Osteocyte (in vitro differentiated cells): ENCODE results near the gene CPE. TPM values are rescaled to one million over a fixed set of nuclear protein-coding genes. Genes with fewer than 3 reads are reported as not detected.

Experiments used
- DNase-seq: peaks from one replicate; pipeline ENCODE4 v3.0.0; 2021; ENCODE audit warnings: mixed read lengths; ENCODE audit not compliant: unreplicated experiment; ENCODE audit errors: extremely low spot score
- H3K27ac Mint-ChIP-seq: one replicate; pipeline ENCODE4 v1.8.0; 2021; ENCODE audit warnings: mild to moderate bottlenecking, mixed read lengths; ENCODE audit not compliant: unreplicated experiment
- H3K27me3 Mint-ChIP-seq: one replicate; pipeline ENCODE4 v1.8.0; 2021; ENCODE audit warnings: mixed read lengths; ENCODE audit not compliant: unreplicated experiment
- H3K36me3 Mint-ChIP-seq: one replicate; pipeline ENCODE4 v1.8.0; 2021; ENCODE audit warnings: mixed read lengths; ENCODE audit not compliant: unreplicated experiment
- H3K4me1 Mint-ChIP-seq: one replicate; pipeline ENCODE4 v1.8.0; 2021; ENCODE audit warnings: mixed read lengths; ENCODE audit not compliant: unreplicated experiment
- H3K4me3 Mint-ChIP-seq: one replicate; pipeline ENCODE4 v1.8.0; 2021; ENCODE audit warnings: mild to moderate bottlenecking, moderate library complexity, mixed read lengths; ENCODE audit not compliant: unreplicated experiment
- H3K9me3 Mint-ChIP-seq: one replicate; pipeline ENCODE4 v1.8.0; 2021; ENCODE audit warnings: mixed read lengths; ENCODE audit not compliant: unreplicated experiment
- total RNA-seq: library from RNA; stranded (reverse); gene quantifications from 2 replicates; pipeline ENCODE4 v1.2.1, GENCODE V29; 2021
- TF ChIP-seq, protein P1 (sequence below): fragments of 200-600 bp; sonication (generic); IDR thresholded peaks from 2 replicates; pipeline ENCODE4 v1.5.0; 2021; ENCODE audit warnings: antibody characterized with exemption, mild to moderate bottlenecking, moderate library complexity

Gene CPE
- total RNA-seq, 1 donor from 2014 or later = 195 TPM

DNA sequence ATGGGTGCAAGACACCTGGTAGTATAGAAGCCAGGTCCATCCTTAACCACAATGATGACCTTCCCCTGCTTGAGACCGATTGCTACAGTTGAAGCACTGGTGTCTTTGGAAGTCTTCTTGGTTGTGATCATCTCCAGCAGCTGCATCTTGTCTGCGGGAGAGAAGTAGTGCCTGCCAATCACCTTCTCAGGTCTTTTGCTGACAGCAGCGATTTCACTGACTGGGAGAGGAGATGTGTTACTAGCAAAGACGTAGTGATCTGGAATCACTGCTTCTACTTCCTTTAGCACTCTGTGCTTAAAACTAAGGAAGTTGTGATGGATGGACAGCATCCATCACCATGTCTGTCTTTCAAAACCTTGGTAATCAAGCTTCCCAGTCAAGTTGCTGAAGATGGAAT is 25.9 kb downstream of the CPE start:
- H3K27me3 Mint-ChIP-seq = no peaks in the 10 kb centered on the region
- H3K9me3 Mint-ChIP-seq = no peaks in the 10 kb centered on the region
- peaks cover 1% of the 10 kb centered on the region for H3K4me1 Mint-ChIP-seq
- H3K36me3 Mint-ChIP-seq = peaks cover 6% of the 10 kb centered on the region
- H3K27ac Mint-ChIP-seq = no peak overlapping the region
- TF ChIP-seq, protein P1, sequence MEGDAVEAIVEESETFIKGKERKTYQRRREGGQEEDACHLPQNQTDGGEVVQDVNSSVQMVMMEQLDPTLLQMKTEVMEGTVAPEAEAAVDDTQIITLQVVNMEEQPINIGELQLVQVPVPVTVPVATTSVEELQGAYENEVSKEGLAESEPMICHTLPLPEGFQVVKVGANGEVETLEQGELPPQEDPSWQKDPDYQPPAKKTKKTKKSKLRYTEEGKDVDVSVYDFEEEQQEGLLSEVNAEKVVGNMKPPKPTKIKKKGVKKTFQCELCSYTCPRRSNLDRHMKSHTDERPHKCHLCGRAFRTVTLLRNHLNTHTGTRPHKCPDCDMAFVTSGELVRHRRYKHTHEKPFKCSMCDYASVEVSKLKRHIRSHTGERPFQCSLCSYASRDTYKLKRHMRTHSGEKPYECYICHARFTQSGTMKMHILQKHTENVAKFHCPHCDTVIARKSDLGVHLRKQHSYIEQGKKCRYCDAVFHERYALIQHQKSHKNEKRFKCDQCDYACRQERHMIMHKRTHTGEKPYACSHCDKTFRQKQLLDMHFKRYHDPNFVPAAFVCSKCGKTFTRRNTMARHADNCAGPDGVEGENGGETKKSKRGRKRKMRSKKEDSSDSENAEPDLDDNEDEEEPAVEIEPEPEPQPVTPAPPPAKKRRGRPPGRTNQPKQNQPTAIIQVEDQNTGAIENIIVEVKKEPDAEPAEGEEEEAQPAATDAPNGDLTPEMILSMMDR = no peak
- no peak for DNase-seq
- H3K4me3 Mint-ChIP-seq = no peak overlapping the region

DNA sequence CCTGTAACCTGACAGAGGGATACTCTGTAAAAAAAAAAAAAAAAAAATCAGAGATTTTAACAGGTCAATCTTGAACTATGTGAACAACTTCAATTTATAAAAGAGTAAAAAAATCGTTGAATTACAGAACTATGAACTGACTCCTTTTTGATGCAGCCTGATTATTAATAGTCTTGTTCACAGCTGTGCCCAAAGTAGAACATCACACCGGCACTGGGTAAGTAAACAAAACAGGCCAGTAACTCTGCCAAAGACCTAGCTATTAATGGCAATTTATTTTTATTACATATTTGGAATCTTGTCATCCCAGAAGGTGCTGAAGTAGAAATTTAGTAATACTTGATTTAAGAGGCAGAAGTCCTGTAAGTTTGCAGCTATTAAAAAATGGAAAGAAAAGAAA is 31.4 kb downstream of the CPE start:
- peaks cover 8% of the 10 kb centered on the region for H3K36me3 Mint-ChIP-seq
- H3K9me3 Mint-ChIP-seq = no peaks in the 10 kb centered on the region
- DNase-seq = no peak
- no peaks in the 10 kb centered on the region for H3K27me3 Mint-ChIP-seq
- no peak overlapping the region for H3K4me3 Mint-ChIP-seq
- TF ChIP-seq, protein P1 = no peak
- no peak overlapping the region for H3K27ac Mint-ChIP-seq
- peaks cover 7% of the 10 kb centered on the region for H3K4me1 Mint-ChIP-seq

DNA sequence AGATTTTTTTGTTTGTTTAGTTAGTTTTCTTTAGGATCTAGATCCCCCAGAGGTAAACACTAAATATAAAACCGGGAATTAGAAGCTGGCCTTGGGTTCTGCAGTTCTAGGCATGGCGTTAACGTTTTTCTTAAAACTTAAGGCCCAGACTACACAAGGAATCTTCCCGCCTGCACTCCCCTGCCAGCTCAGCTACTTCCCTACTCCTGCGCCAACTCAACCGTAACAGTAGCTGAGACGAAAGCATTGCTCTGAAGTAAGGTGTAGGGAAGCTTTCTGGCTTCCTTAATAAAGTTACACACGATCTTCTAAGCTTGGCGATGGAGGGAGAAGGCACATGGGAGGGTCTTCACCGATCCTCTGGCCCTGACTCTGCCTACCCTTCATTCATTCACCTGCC is 37.1 kb downstream of the CPE start:
- DNase-seq = no peak
- Mint-ChIP-seq H3K9me3 (no peaks in the 10 kb centered on the region), H3K36me3 (peaks cover 5% of the 10 kb centered on the region), H3K27ac (no peak overlapping the region), H3K4me3 (no peak overlapping the region), H3K4me1 (peaks cover 29% of the 10 kb centered on the region), H3K27me3 (no peaks in the 10 kb centered on the region)
- TF ChIP-seq, protein P1 = no peak

DNA sequence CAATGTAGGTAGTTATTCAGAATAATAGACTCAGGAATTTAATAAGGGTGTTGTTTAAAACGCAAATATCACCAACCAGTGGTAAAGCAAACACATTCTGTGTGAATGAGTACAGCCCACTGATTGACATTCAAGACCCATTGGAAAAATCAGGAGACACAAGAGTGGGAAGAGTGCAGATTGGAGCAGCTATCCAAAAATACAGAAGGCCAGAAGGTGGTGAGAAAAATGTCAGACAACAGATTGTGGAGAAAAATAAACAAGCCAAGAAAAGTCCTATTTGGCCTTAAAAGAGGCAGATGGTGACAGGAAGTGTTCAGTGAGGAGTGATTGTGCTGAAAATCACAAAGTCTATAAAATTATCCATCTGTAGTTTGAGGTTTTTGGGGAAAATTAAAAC is 39.3 kb downstream of the CPE start:
- TF ChIP-seq, protein P1 = no peak
- no peak for DNase-seq
- peak overlapping the region; percentile 63 for H3K27ac Mint-ChIP-seq

DNA sequence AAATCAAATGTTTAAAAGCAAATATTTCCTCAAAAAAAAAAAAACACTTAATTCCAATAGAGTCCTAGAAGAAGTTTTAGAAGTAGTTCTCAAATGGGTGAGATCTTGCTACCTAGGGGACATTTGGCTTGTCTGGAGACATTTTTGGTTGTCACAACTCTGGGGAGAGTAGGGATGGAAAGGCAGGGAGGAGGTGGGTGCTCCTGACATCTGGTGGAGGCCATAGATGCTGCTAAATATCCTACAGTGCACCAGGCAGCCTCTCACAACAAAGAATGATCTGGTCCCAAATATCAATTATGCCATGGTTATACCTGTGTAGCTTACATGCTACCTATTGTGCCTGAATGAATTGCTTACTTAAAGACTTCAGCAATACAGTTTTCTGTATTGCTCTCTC is 46.8 kb downstream of the CPE start:
- Mint-ChIP-seq H3K4me3 (no peak overlapping the region), H3K27me3 (no peaks in the 10 kb centered on the region), H3K36me3 (peaks cover 1% of the 10 kb centered on the region), H3K4me1 (peaks cover 8% of the 10 kb centered on the region), H3K27ac (no peak overlapping the region), H3K9me3 (peaks cover 12% of the 10 kb centered on the region)
- DNase-seq = no peak
- TF ChIP-seq, protein P1 = no peak

More for the DNA sequence above, 39.3 kb downstream of the CPE start:
- no peaks in the 10 kb centered on the region for H3K9me3 Mint-ChIP-seq
- H3K4me1 Mint-ChIP-seq = peaks cover 29% of the 10 kb centered on the region
- peaks cover 1% of the 10 kb centered on the region for H3K36me3 Mint-ChIP-seq
- no peak overlapping the region for H3K4me3 Mint-ChIP-seq
- H3K27me3 Mint-ChIP-seq = no peaks in the 10 kb centered on the region
